SKM-1 (cell line): ENCODE results near the gene EAF1.
"Not testable (repeated sequence)": the region's sequence is repeated elsewhere in the genome, so short reads cannot be mapped to it uniquely, and the experiment has no call there.

Source experiments
- DNase-seq: peaks from one replicate; lab custom pipeline; 2025; ENCODE audit not compliant: unreplicated experiment; lab: John Stamatoyannopoulos, UW

The EAF1 gene

GRCh38 chr3:15477951-15478639, 50.7 kb downstream of the EAF1 start:
- DNase-seq = no peak

GRCh38 chr3:15478640-15478979, 51.2 kb downstream of the EAF1 start:
- DNase-seq = no peak

- DNase-seq = no peak
Observed at GRCh38 chr3:15479400-15480224, 52.2 kb downstream of the EAF1 start.

- DNase-seq = not testable (repeated sequence)
Observed at GRCh38 chr3:15484551-15484950, 57.2 kb downstream of the EAF1 start.

- no peak for DNase-seq
Observed at GRCh38 chr3:15486020-15486419, 58.6 kb downstream of the EAF1 start.

GRCh38 chr3:15486979-15487378, 59.6 kb downstream of the EAF1 start:
- DNase-seq = no peak

- DNase-seq = no peak
Observed at GRCh38 chr3:15488002-15488401, 60.6 kb downstream of the EAF1 start.

- no peak for DNase-seq
Observed at GRCh38 chr3:15490158-15490557, 62.8 kb downstream of the EAF1 start.

- no peak for DNase-seq
Observed at GRCh38 chr3:15491143-15491542, 63.7 kb downstream of the EAF1 start.
